GM23248 (cell line): ENCODE data around the gene AKR1C1.
"Not testable (repeated sequence)": the region's sequence is repeated elsewhere in the genome, so short reads cannot be mapped to it uniquely, and the experiment has no call there.

ENCODE experiments used
- EZH2 ChIP-seq: fragments of 200-600 bp; sonication (generic); IDR thresholded peaks from 2 replicates; pipeline ENCODE4 v1.6.1; 2018; ENCODE audit warnings: antibody characterized with exemption, mild to moderate bottlenecking; ENCODE audit not compliant: insufficient read depth, poor library complexity, severe bottlenecking
- EZH2phosphoT487 ChIP-seq: fragments of 200-600 bp; sonication (generic); IDR thresholded peaks from 2 replicates; pipeline ENCODE4 v1.6.1; 2018; ENCODE audit warnings: antibody characterized with exemption, moderate library complexity, mild to moderate bottlenecking, low read depth; ENCODE audit not compliant: insufficient read depth

- not testable (repeated sequence) for TF ChIP-seq EZH2phosphoT487, EZH2
Observed at GRCh38 chr10:5019770-5020612, 56.8 kb downstream of the AKR1C1 start.
